ENCODE results near the gene EPHA5.

DNA sequence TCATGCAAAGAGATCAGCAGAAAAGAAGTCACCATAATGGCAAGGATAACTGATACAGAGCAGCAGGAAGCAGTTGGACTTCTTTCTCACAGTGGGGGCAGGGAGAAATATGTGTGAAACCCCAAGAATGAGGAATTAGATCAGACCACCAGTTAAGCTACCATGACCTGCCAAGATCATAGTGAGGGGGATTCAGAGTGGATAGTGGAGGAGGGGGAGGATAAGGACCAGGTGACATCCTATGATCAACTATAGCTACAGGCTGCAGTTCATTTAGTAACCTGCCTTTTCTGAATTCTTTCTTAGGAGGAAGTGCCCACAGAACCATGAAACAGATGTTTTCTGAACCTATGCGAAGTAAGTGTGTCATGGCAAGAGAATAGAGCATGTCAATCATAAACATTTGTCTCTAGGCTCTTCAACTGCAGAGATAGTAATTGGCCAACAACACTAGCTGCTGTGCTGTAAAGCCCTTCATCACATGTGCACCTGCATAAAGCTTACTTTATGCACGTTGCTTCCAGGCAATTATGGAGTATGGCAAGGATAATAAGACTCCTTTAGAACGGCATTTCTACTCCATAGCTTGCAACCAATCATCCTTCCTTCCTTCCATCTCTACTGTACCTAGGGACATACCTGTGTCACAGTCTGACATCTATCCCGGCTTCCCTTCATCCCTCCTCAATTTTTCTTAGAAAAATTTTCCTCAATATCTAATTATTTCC, 329.7 kb downstream of the EPHA5 start:
- TF ChIP-seq, protein P1, sequence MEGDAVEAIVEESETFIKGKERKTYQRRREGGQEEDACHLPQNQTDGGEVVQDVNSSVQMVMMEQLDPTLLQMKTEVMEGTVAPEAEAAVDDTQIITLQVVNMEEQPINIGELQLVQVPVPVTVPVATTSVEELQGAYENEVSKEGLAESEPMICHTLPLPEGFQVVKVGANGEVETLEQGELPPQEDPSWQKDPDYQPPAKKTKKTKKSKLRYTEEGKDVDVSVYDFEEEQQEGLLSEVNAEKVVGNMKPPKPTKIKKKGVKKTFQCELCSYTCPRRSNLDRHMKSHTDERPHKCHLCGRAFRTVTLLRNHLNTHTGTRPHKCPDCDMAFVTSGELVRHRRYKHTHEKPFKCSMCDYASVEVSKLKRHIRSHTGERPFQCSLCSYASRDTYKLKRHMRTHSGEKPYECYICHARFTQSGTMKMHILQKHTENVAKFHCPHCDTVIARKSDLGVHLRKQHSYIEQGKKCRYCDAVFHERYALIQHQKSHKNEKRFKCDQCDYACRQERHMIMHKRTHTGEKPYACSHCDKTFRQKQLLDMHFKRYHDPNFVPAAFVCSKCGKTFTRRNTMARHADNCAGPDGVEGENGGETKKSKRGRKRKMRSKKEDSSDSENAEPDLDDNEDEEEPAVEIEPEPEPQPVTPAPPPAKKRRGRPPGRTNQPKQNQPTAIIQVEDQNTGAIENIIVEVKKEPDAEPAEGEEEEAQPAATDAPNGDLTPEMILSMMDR (IDR thresholded peaks at IDR 0.05): no peak
- TF ChIP-seq POLR2A (IDR thresholded peaks at IDR 0.05; ENCODE audit: low read depth) (no peak), POLR2AphosphoS5 (IDR thresholded peaks at IDR 0.05) (no peak), EP300 (IDR thresholded peaks at IDR 0.05) (no peak)
